Ovary (tissue), 3 donors: ENCODE measurements around the gene BRK1.

Experiments
- EP300 ChIP-seq: sonication (generic); formaldehyde crosslinking; IDR thresholded peaks from one replicate; pipeline ENCODE4 v1.6.1; 2017; ENCODE audit warnings: antibody characterized with exemption
- POLR2A ChIP-seq: fragments of 450-650 bp; IDR thresholded peaks from one replicate; pipeline ENCODE4 v1.6.1; 2017; ENCODE audit warnings: antibody characterized with exemption, mild to moderate bottlenecking, moderate library complexity
- TF ChIP-seq, protein P1 (sequence below), 3 donors: fragments of 450-650 bp in 2 of 3; fragments of 200-600 bp in 1 of 3; IDR thresholded peaks; one replicate each; pipeline versions ENCODE4 v1.5.1 to v1.8.0; 2016 to 2022; ENCODE audit warnings: antibody characterized with exemption in 3 of 3, mild to moderate bottlenecking in 1 of 3
- donor health status: DM: no; HTN: no; CAD: no.

DNA sequence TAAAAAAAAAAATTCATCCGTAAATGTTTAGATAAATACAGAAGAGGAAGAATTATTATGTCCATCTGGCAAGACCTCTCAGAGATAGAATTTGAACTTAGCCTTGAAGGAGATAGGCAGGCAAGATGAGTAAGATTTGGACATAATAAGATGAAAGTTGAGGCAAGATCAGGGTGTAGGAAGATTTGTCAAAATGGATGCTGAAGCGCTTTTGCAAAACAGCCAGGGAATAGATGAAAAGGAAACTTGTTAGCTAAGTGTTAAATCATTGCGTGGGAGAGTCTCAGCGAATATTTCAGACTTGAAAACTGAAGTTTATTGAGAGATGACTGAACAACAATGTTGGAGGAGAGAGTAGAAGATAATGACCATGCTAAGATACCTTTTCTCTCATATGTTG is 7.2 kb downstream of the BRK1 start:
- TF ChIP-seq, protein P1, sequence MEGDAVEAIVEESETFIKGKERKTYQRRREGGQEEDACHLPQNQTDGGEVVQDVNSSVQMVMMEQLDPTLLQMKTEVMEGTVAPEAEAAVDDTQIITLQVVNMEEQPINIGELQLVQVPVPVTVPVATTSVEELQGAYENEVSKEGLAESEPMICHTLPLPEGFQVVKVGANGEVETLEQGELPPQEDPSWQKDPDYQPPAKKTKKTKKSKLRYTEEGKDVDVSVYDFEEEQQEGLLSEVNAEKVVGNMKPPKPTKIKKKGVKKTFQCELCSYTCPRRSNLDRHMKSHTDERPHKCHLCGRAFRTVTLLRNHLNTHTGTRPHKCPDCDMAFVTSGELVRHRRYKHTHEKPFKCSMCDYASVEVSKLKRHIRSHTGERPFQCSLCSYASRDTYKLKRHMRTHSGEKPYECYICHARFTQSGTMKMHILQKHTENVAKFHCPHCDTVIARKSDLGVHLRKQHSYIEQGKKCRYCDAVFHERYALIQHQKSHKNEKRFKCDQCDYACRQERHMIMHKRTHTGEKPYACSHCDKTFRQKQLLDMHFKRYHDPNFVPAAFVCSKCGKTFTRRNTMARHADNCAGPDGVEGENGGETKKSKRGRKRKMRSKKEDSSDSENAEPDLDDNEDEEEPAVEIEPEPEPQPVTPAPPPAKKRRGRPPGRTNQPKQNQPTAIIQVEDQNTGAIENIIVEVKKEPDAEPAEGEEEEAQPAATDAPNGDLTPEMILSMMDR (IDR thresholded peaks at IDR 0.05) = no peak
- TF ChIP-seq EP300 (no peak), POLR2A (no peak)
